Mucosa of descending colon (tissue), 3 donors: Measurements from ENCODE around the gene ZNF786. TPM values are rescaled to one million over a fixed set of nuclear protein-coding genes. Genes with fewer than 3 reads are reported as not detected.

Source experiments
- ATAC-seq: fragments of 200-7000 bp; cut with Tn5 transposase; one replicate; pipeline ENCODE4 v1.9.1; 2020; ENCODE audit warnings: mild to moderate bottlenecking, moderate library complexity
- DNase-seq, 3 donors: peaks; one replicate each; pipeline ENCODE4 v3.0.0-alpha.2; 2020
- H3K36me3 ChIP-seq: fragments of 200-600 bp; one replicate; pipeline ENCODE4 v1.8.0; 2021; ENCODE audit warnings: low read depth, mild to moderate bottlenecking
- H3K4me1 ChIP-seq: fragments of 200-600 bp; one replicate; pipeline ENCODE4 v1.8.0; 2021; ENCODE audit warnings: low read depth, mild to moderate bottlenecking
- H3K4me3 ChIP-seq: fragments of 200-600 bp; one replicate; pipeline ENCODE4 v1.8.0; 2021; ENCODE audit warnings: mild to moderate bottlenecking
- H3K9me3 ChIP-seq: fragments of 200-600 bp; one replicate; pipeline ENCODE4 v1.8.0; 2021; ENCODE audit warnings: mild to moderate bottlenecking
- intact Hi-C, 2 donors: fragments of 100-400 bp; cut with DNase I in 1 of 2; cut with micrococcal nuclease in 1 of 2; formaldehyde crosslinking; loops; one replicate each; pipeline versions ENCODE4 v1.11.0 to v1.11.1; 2022; cut with DNase I, micrococcal nuclease
- total RNA-seq, 3 donors: library from RNA; stranded (reverse); fragmentation: NEBNext Ultra II Directional in 2 of 3; extraction: Animal tissue kit (Norgen Biotek cat#: 25700) in 2 of 3; gene quantifications; one replicate each; pipeline versions ENCODE4 v1.2.1 to v1.2.4, GENCODE V29; 2021 to 2023
- TF ChIP-seq, protein P1 (sequence below): fragments of 200-600 bp; IDR thresholded peaks from one replicate; pipeline ENCODE4 v1.8.0; 2022; ENCODE audit warnings: antibody characterized with exemption, mild to moderate bottlenecking
- donor health status: DM: no; HTN: no; CAD: no; lungs with moderate emphysema.
- donor health status: DM: no; HTN: no; CAD: no.
- donor health status: DM: no; HTN: yes; CAD: no.

ZNF786 gene
- total RNA-seq, 3 donors from 2014 or later: 4.0 to 7.1 (median 5.0) TPM

DNA sequence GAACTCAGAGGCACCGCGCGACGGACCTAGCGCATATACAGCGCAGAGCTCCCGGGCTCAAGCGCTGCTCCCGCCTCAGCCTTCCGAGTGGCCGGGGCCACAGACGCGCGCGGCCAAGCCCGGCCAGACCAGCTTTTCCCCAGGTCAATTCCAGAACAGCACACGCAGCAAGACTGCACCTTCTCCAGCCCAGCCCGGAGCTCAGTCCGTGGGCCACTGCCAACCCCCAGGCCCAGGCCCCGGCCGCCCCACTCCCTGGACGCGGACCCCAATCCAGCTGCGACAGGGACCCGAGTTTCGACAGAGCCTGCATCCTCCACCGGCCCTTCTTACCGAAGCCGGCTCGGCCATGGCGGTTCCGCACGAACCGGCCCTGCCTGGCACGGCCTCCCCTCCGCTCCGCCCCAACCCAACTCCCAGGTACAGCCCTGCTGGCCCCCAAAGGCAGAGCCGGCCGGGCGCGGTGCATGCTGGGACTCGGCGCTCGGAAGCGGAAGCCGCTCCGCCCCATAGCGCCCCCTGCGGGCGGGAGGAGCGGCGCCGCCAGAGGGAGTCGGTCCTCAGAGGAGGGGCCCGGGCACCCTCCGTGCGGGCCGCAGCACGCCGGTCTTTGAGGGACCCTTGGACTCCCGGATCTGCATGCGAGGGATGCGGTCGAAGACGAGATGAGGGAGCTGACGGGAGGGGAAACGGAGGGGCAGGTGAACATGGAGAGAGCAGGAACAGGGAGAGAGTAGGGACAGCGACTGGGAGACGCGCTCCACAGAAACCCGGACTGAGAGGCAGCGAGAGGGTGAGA is 35.5 kb upstream of the ZNF786 start, which contains the start of gene ZNF425:
Gene ZNF425 (minus strand): TSS at position 462 of the 799 bp plus-strand sequence. CDS start 111 bp downstream, at position 351.
- intact Hi-C loops: no loop called here
- DNase-seq (peak; percentile 93 to 97 (median 95)), ATAC-seq (peak; percentile 98)
- Histone ChIP-seq H3K4me1 (peaks cover 14% of the 10 kb centered on the region), H3K4me3 (peak within 1 kb of the TSS; percentile 93), H3K36me3 (no peaks in the 10 kb centered on the region), H3K9me3 (peaks cover 8% of the 10 kb centered on the region)
- TF ChIP-seq, protein P1, sequence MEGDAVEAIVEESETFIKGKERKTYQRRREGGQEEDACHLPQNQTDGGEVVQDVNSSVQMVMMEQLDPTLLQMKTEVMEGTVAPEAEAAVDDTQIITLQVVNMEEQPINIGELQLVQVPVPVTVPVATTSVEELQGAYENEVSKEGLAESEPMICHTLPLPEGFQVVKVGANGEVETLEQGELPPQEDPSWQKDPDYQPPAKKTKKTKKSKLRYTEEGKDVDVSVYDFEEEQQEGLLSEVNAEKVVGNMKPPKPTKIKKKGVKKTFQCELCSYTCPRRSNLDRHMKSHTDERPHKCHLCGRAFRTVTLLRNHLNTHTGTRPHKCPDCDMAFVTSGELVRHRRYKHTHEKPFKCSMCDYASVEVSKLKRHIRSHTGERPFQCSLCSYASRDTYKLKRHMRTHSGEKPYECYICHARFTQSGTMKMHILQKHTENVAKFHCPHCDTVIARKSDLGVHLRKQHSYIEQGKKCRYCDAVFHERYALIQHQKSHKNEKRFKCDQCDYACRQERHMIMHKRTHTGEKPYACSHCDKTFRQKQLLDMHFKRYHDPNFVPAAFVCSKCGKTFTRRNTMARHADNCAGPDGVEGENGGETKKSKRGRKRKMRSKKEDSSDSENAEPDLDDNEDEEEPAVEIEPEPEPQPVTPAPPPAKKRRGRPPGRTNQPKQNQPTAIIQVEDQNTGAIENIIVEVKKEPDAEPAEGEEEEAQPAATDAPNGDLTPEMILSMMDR: peak; percentile 86

DNA sequence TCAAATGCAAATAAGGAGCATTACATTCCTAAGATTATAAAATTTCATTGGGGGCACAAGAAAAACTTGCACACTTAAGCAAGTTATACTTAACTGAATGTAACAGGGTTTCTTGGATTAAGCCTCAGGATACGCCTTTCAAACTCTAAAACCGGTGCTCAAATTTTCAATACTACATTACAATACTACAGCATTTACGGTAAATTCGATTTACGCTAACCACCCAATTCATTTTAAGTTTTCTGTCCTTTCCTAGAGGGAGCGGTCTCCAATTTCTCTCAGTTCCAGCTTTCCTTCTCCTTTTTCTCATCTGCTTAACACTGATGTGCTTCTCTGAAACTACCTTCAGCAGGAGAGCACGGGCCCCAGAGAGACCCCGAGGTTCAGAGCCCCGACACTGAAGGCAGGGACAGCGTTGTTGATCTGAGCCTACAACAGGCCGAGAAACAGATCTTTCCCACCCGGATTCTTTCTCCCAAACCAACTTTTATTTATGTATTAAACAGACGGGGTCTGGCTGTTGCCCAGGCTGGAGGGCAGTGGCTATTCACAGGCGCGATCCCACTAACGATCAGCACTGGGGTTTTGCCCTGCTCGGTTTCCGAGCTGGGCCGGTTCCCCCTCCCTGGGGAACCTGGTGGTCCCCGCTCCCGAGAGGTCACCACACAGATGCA is 34.8 kb upstream of the ZNF786 start:
- Histone ChIP-seq H3K4me1 (peaks cover 14% of the 10 kb centered on the region), H3K9me3 (peaks cover 1% of the 10 kb centered on the region), H3K4me3 (peak overlapping the region; percentile 93), H3K36me3 (no peaks in the 10 kb centered on the region)
- TF ChIP-seq, protein P1: no peak
- intact Hi-C loops: no loop called here
- DNase-seq (no peak), ATAC-seq (no peak)

DNA sequence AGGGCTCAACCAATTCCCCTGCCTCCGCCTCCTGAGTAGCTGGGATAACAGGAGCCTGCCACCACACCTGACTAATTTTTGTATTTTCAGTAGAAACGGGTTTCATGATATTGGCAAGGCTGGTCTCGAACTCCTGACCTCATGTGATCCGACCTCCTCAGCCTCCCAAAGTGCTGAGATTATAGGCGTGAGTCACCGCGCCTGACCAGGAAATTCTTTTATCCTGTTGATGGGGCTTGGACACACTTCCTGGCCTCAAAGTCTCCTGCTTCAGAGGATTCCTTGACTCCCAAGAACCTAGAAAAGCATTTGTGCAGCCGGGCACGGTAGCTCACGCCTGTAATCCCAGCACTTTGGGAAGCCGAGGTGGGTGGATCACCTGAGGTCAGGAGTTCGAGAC is 19.5 kb upstream of the ZNF786 start:
- H3K4me1 ChIP-seq: no peaks in the 10 kb centered on the region
- ATAC-seq (no peak), DNase-seq (no peak)
- no peaks in the 10 kb centered on the region for H3K36me3 ChIP-seq
- TF ChIP-seq, protein P1: no peak
- no peaks in the 10 kb centered on the region for H3K9me3 ChIP-seq
- intact Hi-C loops: no loop called here
- no peak overlapping the region for H3K4me3 ChIP-seq

DNA sequence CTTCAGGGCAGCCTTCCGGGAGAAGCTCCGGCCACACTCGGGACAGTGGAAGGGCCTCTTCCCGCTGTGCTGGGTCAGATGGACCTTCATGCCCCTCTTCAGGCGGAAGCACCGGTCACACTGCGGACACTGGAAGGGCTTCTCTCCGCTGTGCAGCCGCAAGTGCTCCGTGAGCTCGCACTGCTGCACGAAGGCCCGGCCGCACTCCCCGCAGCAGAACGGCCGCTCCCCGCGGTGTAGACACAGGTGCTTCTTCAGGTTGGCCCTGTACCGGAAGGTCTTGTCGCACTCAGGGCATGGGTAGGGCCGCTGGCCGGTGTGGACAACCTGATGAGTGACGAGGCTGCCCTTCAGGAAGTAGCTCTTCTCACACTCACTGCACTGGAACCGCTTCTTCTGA is 14.2 kb upstream of the ZNF786 start:
- TF ChIP-seq, protein P1: no peak
- Histone ChIP-seq H3K36me3 (no peaks in the 10 kb centered on the region), H3K4me3 (no peak overlapping the region), H3K9me3 (no peaks in the 10 kb centered on the region), H3K4me1 (no peaks in the 10 kb centered on the region)
- intact Hi-C loops: no loop called here
- DNase-seq: no peak
- no peak for ATAC-seq

DNA sequence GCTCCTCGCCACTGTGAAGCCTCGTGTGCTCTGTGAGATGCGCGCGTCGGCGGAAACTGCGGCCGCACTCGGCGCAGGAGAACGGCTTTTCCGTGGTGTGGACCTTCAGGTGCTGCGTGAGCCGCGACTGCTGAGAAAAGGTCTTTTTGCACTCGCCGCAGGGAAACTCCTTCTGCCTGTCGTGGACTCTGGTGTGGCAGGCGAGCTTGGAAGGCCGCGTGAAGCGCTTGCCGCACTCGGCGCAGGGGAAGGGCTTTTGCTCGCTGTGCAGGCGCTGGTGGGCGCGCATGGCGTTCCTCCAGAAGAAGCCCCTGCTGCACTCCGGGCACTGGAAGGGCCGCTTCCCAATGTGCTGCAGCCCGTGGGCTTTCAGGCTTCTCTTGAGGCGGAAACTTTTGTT is 13.7 kb upstream of the ZNF786 start:
- TF ChIP-seq, protein P1: no peak
- H3K4me1 ChIP-seq: no peaks in the 10 kb centered on the region
- no peak overlapping the region for H3K4me3 ChIP-seq
- intact Hi-C loops: no loop called here
- ATAC-seq (no peak), DNase-seq (no peak)
- H3K9me3 ChIP-seq: no peaks in the 10 kb centered on the region
- H3K36me3 ChIP-seq: no peaks in the 10 kb centered on the region
